COLO668 (cell line): Measurements from ENCODE around the gene PRCD.
"Not testable (repeated sequence)": the region's sequence is repeated elsewhere in the genome, so short reads cannot be mapped to it uniquely, and the experiment has no call there.

Experiments used
- DNase-seq: peaks from one replicate; lab custom pipeline; 2025; ENCODE audit not compliant: unreplicated experiment; lab: John Stamatoyannopoulos, UW

The PRCD gene

GRCh38 chr17:76551685-76552084 lies 11.8 kb downstream of the PRCD start:
- peak; percentile 5 for DNase-seq

- no peak for DNase-seq
These were observed 13.5 kb downstream of the PRCD start for GRCh38 chr17:76553178-76553908.

- DNase-seq, result peak; percentile 38
These were observed 14.3 kb downstream of the PRCD start for GRCh38 chr17:76554131-76554530.

GRCh38 chr17:76556765-76557367 lies 17.0 kb downstream of the PRCD start:
- peak; percentile 26 for DNase-seq

GRCh38 chr17:76557368-76558197 lies 17.7 kb downstream of the PRCD start:
- DNase-seq, result peak; percentile 90

- no peak for DNase-seq
These were observed 18.6 kb downstream of the PRCD start for GRCh38 chr17:76558198-76559095.

GRCh38 chr17:76559460-76559859 lies 19.6 kb downstream of the PRCD start:
- not testable (repeated sequence) for DNase-seq

- DNase-seq, result no peak
These were observed 20.4 kb downstream of the PRCD start for GRCh38 chr17:76560036-76560876.

GRCh38 chr17:76560877-76561221 lies 21.0 kb downstream of the PRCD start:
- no peak for DNase-seq

- DNase-seq, result no peak
These were observed 21.5 kb downstream of the PRCD start for GRCh38 chr17:76561332-76561731.

- DNase-seq, result no peak
These were observed 22.0 kb downstream of the PRCD start for GRCh38 chr17:76561799-76562268.

GRCh38 chr17:76562734-76563148 lies 22.9 kb downstream of the PRCD start:
- DNase-seq, result no peak

GRCh38 chr17:76563359-76563758 lies 23.5 kb downstream of the PRCD start:
- DNase-seq, result not testable (repeated sequence)

- not testable (repeated sequence) for DNase-seq
These were observed 25.3 kb downstream of the PRCD start for GRCh38 chr17:76564991-76565727.

- no peak for DNase-seq
These were observed 26.1 kb downstream of the PRCD start for GRCh38 chr17:76565728-76566612.

- no peak for DNase-seq
These were observed 26.7 kb downstream of the PRCD start for GRCh38 chr17:76566613-76566943.

- DNase-seq, result no peak
These were observed 27.2 kb downstream of the PRCD start for GRCh38 chr17:76566988-76567431.
